ENCODE measurements around the gene CUX1.

The CUX1 gene

GRCh38 chr7:101999393-101999792, 182.0 kb downstream of the CUX1 start:
- TF ChIP-seq CTCF (conservative IDR thresholded peaks at IDR 0.05; ENCODE audit: low read depth, low read length), result no peak
- DNase-seq (ENCODE audit: low read depth), result no peak
- H3K4me3 ChIP-seq (ENCODE audit: low read depth, low read length), result no peak overlapping the region

GRCh38 chr7:102000123-102000522, 182.7 kb downstream of the CUX1 start:
- H3K4me3 ChIP-seq (ENCODE audit: low read depth, low read length), result no peak overlapping the region
- no peak for DNase-seq (ENCODE audit: low read depth)
- no peak for TF ChIP-seq CTCF (conservative IDR thresholded peaks at IDR 0.05; ENCODE audit: low read depth, low read length)

GRCh38 chr7:102004229-102004628, 186.8 kb downstream of the CUX1 start:
- TF ChIP-seq CTCF (conservative IDR thresholded peaks at IDR 0.05; ENCODE audit: low read depth, low read length), result no peak
- DNase-seq (ENCODE audit: low read depth), result peak; percentile 25
- H3K4me3 ChIP-seq (ENCODE audit: low read depth, low read length), result no peak overlapping the region

DNA sequence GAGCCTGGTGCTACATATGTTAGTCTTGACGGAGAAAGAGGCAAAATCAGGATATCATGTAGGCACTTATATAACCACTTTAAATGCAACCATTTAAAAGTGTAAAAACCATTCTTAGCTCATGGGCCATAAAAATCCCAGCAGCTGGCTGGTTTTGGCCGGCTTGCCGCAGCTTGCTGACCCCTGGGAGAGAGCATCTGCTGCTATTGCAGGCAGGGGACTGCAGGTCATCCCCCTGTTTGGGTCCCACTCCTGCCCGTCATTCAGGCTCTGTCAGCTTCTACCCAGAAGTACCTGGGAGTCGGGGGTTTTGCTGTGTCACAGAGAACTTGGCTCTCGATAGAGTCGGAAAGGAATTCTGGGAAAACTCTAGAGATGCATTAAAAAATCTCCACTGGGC, 187.4 kb downstream of the CUX1 start:
- TF ChIP-seq CTCF (conservative IDR thresholded peaks at IDR 0.05; ENCODE audit: low read depth, low read length), result no peak

DNA sequence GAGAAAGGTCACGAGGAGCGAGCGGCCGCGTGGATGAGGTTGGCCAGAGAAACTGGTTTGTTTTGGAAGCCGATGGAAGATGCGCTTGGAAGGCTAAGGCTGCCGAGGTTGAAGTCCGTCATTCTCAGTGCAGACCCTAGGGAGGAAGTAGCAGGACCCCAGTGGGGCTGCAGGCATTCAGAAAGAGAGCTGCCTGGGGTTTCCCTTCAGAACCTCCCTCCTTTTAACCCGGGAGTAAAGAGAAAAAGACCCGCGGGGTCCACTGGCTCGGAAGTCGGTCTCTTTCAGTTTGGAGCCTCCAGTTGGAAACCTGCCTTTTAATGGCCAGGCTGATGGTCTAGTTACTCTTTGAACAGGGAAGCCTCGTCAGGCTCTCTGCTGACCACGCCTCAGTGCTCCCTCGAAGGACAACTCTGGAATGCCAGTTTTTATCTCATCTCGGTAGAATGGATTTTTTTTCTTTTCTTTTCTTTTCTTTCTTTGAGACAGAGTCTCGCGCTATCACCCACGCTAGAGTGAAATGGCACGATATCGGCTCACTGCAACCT, 188.6 kb downstream of the CUX1 start:
- no peak for TF ChIP-seq CTCF (conservative IDR thresholded peaks at IDR 0.05; ENCODE audit: low read depth, low read length)
- H3K4me3 ChIP-seq (ENCODE audit: low read depth, low read length), result no peak overlapping the region
- DNase-seq (ENCODE audit: low read depth), result no peak

More for the DNA sequence above, 187.4 kb downstream of the CUX1 start:
- H3K4me3 ChIP-seq (ENCODE audit: low read depth, low read length), result no peak overlapping the region
- DNase-seq (ENCODE audit: low read depth), result no peak

- TF ChIP-seq CTCF (conservative IDR thresholded peaks at IDR 0.05; ENCODE audit: low read depth, low read length), result no peak
- no peak overlapping the region for H3K4me3 ChIP-seq (ENCODE audit: low read depth, low read length)
- DNase-seq (ENCODE audit: low read depth), result no peak
Observed at GRCh38 chr7:102006695-102007094, 189.3 kb downstream of the CUX1 start.

DNA sequence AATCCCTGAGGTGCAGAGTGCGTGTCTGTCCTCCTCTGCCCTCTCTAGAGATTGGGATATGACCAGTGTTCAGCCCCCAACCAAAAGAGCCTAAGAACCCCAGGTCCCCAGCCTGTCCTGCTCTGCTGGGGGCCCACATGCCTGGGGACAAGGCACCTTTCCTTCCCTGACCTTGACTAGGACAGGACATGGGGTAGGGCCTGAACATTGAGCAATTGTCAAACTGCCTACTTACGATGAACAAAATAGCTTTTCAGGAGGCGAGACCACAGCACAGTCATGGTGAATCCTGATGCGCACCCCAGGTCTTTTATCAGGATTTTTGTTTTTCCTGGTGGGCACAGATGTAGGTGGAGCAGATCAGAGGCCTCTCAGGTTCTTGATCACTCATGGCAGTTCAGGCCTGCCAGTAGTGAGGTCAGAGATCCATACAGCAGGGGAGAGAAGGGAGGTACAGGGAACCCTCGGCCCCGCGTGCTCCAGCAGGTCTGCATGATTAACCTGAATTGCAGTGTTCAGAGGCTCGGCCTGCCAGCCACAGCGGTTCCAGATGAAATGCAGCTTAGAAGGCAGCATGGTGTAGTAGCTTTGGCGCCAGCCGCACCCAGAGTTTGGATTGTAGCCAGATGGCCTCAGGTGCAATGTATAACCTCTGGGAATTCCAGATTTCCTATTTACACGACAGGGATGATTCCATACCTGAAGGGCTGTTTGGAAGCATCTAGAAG, 191.3 kb downstream of the CUX1 start:
- no peak for TF ChIP-seq CTCF (conservative IDR thresholded peaks at IDR 0.05; ENCODE audit: low read depth, low read length)
- H3K4me3 ChIP-seq (ENCODE audit: low read depth, low read length), result no peak overlapping the region
- no peak for DNase-seq (ENCODE audit: low read depth)
